G401 (cell line): Measurements from ENCODE around the gene GJD3. TPM values are rescaled to one million over a fixed set of nuclear protein-coding genes. Genes with fewer than 3 reads are reported as not detected.
"Not testable (repeated sequence)": the region's sequence is repeated elsewhere in the genome, so short reads cannot be mapped to it uniquely, and the experiment has no call there.

ENCODE experiments used
- DNase-seq: peaks from one replicate; pipeline ENCODE4 v3.0.0-alpha.2; 2015; ENCODE audit warnings: low spot score
- in situ Hi-C: cut with HindIII; loops from 2 replicates; pipeline ENCODE4 v1.10.0; 2016; ENCODE audit warnings: low sequenced_read_pairs, mixed read lengths
- total RNA-seq: library from RNA; depleted of rRNA; stranded (reverse); fragments of >200 nt; shearing (Covaris generic); gene quantifications from 2 replicates; pipeline ENCODE4 v1.2.3, GENCODE V29; 2014

Gene GJD3
- total RNA-seq, 1 experiment from 2014 or later, result not detected

DNA sequence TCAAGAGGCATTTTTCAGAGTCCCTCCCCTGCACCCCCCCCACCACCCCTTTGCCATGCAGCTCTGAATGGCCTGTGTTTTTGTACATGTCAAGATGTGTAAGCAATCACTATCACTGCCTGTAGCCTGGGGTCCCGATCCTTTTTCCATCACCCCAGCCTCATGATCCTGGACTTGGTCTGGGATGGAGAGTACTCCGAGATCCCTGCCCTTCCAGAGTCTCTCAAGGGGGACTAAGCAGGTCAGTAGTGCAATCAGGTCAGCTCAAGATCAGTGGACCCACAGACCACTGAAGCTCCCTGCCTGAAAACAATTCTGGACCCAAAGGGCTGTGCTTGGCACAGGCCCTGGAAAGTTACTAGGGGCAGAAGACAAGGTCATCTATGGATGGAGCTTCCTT, 7.5 kb upstream of the GJD3 start:
- in situ Hi-C loops, result no loop called here

DNA sequence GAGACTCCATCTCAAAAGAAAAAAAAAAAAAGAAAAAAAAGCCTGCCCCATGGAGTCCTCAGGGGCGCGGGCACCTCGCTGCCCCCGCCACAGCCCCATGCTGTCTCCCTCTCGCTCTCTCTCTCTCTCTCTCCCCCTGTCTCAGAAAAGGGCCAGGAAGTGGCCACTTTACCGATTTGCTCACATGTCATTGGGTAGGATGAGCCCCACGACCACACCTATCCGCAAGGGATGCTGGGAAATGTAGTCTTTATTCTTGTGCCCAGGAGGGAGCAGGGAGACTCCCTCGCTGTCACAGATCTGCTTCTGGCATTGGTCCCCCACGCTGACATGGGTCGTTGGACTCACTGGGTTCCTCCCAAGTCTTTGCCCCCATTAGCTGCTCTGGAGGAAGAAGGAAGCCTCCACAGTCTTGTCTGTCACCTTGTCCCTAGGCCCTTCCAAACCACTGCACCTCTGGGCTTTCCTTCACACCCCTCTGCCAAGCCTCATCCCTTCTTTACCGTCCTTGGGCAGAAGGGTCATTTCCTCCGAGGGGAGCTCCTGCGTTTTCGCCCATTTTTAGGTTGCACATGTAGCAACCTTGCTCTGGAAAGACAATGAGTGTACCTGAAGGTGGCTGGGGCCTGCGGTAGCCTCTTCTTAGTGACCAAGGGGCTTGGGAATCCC, 6.9 kb upstream of the GJD3 start:
- in situ Hi-C loops, result no loop called here
- DNase-seq, result no peak

More for the DNA sequence above, 7.5 kb upstream of the GJD3 start:
- no peak for DNase-seq

DNA sequence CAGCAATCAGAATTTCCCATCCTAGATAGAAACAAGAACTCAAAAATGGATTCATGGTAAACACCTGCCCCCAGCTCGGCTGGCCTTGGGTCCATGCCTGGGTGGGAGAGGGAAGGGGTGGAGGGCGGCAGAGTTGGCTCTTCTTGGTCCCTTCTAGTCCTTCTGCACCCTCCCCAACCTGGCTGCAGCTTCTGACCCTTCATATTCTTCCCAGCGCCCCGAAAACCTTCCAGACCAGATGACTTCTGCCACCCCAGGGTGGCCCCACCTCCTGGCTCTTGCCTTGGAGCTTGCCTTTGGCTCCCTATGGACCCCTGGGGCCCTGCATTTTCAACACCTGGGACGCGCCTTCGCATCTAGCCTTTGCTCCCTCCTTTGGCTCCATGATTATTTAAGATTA, 5.4 kb upstream of the GJD3 start:
- DNase-seq, result no peak
- in situ Hi-C loops, result no loop called here

DNA sequence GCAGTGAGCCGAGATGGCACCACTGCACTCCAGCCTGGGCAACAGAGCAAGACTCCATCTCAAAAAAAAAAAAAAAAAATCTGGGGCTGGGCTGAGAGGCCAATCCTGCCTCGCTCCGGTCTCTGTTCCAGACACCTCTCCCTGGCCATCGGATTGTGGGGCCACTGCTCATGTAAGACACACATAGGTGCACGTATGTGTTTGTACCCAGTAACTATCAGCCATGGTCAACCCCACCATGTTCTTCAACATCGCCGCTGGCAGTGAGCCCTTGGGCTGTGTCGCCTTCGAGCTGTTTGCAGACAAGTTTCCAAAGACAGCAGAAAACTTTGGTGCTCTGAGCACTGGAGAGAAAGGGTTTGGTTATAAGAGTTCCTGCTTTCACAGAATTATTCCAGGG, 3.2 kb upstream of the GJD3 start:
- DNase-seq, in situ Hi-C loops: not testable (repeated sequence)

DNA sequence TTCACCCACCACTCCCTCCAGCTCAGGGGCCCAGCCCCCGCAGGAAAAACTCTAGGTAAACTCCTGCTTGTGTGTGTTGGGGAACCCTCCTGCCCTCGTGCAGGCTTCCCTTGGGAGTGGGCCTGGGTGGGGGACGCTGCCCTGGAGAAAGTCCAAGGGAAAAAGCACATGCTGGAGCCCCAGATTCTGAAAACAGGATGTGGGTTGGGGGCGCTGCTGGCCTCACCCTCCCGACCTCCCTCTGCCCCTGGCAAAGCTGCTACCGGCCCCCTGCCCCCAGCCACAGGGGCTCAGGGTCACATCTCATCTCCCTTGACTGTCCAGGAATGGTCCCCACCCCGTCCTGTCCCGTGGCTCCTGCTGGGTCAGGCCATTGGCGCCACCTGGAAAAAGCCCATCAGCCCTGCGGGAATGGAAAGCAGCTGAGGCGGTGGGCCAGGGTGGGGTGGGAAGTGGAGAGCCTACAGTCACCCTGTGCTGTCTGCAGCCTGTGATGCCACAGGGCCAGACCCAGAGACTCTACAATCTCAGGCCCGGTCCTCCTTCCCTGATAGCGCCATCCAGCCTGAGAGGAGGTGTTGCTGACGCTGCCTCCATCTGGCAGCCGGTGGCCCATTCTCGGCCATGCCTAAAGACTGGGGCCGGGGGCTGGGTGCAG, 2.5 kb upstream of the GJD3 start:
- in situ Hi-C loops, result no loop called here
- DNase-seq, result no peak

DNA sequence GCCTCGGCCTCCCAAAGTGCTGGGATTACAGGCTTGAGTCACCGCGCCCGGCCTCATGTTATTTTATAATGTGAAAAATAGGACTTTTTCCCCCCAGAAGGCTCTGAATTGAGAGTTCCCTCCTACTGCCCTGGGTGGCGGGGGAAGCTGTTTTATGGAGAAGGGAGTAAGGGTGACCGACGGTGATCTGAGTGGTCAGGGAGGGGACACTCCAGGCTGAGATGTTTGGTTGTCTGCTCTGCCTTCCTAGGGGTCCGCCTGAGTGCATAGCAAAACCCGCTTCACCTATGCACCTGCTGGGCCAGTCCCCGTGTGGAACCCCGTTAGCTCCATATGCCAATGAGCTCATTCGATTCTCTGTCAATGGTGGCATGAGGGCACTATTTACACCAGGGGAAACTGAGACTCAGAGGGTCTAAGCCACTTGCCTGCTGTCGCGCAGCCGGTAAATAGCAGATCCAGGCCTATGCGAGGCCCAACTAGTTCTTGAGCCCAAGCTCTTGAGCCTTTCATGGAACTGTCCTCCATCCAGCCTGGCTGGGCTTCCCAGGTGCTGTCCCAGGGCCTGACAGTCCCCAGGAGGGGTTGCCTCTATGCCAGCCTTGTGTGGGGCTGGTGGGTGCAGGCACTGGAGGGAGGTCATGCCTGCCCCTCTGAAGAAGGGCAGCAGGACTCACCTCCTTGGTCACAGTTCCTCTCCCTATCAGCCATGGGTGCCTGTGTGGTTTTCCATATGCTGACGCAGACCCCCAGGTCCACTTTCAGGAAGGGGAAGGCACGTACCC, 1.7 kb upstream of the GJD3 start:
- no peak for DNase-seq
- in situ Hi-C loops, result no loop called here

DNA sequence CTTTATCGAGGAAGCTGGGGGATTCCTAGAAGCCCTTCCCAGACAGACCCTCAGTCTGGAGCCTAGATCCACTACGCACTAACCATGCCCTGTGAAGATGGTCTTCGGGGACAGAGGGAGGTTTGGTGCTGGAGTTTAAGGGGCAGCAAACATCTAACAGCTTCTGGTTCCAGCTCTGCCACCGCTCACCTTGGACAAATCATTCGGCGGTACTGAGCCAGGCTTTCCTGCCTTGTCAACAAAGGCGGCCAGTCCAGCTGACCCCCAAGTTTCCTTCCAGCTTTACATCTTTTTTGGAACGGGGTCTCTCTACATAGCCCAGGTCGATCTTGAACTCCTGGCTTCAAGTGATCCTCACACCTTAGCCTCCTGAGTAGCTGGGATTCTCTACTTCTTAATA, 369 bp upstream of the GJD3 start:
- DNase-seq, result no peak
- in situ Hi-C loops, result no loop called here

DNA sequence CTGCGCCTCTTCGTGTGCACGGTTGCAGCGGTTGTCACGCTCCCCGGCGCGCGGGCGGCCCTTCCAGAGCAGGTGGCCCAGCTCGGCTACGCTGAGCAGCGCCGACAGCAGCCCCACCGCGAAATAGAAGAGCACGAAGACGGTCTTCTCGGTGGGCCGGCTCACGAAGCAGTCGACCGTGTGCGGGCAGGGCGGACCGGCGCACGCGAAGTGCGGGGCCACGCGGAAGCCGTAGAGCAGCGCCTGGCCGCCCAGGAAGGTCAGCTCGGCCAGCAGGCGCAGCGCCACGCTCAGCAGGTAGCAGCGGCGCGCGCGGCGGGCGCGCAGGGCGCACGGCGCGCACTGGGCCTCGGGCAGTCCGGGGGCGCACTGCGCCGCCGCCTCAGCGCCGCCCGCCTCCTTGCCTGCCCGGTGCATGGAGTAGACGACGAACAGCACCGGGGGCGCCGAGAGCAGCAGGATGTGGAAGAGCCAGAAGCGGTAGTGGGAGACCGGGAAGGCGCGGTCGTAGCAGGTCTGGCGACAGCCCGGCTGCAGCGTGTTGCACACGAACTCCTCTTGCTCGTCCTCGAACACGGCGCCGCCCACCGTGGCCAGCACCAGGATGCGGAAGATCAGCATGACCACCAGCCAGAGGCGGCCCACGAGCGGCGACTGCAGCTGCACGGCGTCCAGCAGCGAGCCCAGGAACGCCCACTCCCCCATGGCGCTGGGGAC, 1.3 kb downstream of the GJD3 start:
- DNase-seq, result no peak
- in situ Hi-C loops, result no loop called here

DNA sequence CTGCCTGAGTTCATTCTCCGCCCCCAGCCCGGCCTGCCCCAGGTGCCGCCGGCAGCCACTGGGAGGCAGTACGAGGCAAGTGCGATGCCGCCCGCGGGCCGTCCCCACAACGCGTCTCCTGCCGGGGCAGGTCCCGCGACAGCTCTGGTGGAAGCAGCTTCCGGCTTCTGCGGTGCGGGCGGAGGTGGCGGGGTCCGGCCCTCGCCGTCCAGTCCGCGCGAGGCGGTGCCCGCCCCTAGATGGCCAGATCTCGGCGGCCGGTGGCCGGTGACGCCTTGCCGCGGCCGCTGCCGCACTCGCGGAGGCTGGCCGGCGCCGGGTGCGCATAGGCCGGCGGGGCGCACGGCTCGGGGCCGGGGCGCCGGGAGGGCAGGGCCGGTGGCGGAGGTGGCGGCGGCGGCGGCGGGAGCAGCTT, 1.8 kb downstream of the GJD3 start:
- in situ Hi-C loops, result no loop called here
- no peak for DNase-seq

DNA sequence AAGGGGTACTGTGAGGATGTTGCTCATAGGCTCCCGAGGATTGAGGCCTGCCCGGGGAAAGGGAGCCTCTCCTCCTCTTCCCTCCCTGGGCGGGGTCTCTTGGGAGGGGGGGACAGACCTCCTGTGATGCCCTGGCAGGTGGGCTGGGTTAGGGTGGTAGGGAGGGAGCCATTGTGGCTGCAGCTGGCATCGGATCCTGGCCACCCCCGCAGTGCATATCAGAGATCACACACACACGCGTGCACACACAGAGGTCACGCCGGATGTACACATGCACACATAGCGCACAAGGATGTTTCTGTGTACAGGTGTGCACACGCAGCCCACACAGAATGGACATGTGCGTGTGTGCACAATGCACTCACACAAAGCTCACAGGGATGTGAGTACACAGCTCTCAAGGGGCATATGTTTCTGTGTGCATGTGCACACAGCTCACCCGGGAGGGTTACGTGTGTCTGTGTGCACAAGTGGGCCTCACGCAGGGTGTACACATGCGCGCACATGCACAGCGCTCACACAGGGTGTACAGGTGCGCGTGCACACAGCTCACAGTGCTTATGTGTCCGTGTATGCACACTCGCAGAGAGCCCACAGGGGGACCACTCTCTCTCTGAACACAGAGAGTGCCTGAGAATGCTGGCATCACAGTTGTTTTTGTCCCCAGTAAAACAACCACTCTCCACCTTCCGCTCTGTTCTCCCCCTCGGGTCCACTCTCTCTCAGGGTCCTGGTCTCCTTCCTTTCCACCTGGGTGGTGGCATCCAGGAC, 2.4 kb downstream of the GJD3 start:
- in situ Hi-C loops, result no loop called here
- no peak for DNase-seq

DNA sequence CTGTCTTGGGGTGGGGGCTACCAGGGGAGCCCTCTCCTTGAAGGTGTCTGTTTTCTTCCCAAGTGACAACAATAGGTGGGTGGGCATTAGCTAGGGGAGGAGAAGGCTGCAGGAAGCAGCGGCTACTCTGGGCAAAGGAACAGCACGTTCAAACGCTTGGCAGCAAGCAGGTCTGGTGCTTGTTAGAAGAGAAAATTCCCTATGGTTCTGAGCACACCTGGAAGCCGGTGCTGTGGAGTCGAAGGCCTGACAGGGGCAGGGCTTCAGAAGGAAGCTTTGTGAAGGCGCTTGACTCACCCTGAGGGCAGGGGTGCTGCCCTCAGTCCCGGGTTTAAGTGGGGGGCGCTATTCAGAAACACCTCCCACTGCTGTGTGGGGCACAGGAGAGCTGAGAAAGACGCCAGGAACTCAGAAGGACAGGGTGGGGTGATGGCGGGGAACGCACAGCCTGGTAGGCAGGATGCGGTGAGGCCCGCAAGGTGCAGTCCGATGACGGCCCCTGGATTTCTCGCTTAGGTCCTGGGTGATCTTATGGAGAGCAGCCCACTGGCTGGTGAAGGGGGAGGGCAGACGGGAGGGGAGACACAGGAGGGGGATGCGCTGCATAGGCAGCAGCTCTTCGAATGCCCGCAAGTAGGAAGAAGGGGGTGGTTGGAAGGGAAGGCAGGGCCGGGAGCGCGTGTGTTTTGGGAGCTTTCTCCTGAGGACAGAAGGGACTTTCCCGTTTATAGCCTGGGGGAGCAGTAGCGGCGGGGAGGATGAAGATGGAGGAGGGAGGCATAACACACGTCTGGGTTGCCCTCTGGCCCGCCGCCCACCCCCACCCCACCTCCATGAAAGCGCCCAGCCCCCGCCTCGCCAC, 3.2 kb downstream of the GJD3 start:
- in situ Hi-C loops, result no loop called here
- DNase-seq, result no peak

DNA sequence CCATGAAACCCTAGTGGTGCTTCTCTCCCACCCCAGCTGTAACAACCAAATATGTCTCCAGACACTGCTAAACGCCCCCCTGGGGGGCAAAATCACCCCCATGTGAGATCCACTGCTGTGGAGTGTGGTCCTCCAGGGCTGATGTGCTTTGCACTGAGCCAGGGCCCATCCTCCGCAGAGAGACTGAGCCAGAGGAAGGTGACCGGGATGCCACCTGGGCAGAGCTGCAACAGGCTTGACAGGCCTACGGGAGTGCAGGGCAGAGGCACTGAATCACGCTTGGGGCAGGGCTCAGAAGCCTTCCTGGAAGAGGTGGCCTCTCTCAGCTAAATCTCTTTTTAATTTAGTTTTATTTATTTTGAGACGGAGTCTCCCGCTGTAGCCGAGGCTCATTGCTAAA, 4.4 kb downstream of the GJD3 start:
- in situ Hi-C loops, result no loop called here
- DNase-seq, result no peak

DNA sequence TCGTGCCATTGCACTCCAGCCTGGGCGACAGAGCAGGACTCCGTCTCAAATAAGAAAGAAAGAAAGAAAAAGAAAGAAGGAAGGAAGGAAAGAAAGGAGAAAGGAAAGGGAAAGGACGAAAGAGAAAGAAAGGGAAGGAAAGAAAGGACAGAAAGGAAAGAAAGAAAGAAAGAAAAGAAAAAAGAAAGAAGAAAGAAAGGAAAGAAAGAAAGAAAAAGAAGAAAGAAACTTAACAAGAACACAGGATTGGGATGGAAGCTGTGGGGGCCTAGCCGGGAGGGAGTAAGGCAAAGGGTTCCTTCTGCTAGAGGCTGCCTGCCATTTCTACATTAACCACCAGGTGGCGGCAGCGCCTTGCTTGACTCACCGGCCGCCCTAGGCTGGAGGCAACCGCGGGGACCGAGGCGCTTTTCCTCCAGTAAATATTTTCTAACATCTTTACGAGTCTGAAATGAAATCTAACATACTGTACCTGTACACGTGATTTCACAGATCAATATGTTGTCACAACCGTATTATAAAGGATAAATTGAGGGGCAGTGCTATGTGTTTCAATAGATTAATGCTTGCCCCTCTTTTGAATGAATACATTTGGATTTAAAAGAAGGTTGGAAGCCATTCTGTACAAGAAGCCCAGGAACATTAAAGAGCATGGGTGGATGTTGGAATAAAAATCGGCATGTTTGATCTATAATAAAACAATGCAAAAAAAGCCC, 6.1 kb downstream of the GJD3 start:
- in situ Hi-C loops, result no loop called here
- peak; percentile 90 for DNase-seq

DNA sequence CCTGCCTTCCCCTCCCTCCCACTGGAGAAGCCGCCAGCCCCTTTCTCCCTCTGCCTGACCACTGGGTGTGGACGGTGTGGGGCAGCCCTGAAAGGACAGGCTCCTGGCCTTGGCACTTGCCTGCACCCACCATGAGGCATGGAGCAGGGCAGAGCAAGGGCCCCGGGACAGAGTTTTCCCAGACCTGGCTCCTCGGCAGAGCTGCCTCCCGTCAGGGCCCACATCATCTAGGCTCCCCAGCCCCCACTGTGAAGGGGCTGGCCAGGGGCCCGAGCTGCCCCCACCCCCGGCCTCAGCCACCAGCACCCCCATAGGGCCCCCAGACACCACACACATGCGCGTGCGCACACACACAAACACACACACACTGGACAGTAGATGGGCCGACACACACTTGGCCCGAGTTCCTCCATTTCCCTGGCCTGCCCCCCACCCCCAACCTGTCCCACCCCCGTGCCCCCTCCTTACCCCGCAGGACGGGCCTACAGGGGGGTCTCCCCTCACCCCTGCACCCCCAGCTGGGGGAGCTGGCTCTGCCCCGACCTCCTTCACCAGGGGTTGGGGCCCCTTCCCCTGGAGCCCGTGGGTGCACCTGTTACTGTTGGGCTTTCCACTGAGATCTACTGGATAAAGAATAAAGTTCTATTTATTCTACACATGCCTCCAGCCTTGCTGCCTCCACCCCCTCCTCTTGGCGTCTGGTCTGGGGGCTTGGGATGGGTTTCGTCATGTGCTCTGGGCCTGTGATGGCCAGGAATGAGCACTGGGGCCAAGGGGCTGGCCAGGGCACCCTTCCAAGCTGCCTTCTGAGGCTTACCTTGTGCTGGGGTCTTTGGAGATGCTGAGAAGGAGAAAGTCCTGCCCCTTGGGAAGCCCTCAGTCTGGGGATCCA, 7.3 kb downstream of the GJD3 start:
- in situ Hi-C loops, result no loop called here
- DNase-seq, result no peak

DNA sequence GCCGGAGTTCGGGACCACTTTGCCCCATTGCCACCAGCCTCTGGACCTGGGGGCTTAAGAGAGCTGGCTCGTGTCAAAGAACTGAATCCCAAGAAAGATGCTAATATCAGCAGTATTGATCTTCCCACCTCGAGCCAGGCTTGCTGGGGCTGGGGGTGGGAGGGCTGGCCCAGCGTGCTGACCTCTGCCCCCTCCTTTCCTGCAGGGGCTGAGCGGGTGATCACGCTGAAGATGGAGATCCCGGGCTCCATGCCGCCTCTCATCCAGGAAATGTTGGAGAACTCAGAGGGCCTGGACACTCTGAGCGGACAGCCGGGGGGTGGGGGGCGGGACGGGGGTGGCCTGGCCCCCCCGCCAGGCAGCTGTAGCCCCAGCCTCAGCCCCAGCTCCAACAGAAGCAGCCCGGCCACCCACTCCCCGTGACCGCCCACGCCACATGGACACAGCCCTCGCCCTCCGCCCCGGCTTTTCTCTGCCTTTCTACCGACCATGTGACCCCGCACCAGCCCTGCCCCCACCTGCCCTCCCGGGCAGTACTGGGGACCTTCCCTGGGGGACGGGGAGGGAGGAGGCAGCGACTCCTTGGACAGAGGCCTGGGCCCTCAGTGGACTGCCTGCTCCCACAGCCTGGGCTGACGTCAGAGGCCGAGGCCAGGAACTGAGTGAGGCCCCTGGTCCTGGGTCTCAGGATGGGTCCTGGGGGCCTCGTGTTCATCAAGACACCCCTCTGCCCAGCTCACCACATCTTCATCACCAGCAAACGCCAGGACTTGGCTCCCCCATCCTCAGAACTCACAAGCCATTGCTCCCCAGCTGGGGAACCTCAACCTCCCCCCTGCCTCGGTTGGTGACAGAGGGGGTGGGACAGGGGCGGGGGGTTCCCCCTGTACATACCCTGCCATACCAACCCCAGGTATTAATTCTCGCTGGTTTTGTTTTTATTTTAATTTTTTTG, 8.5 kb downstream of the GJD3 start:
- no peak for DNase-seq
- in situ Hi-C loops, result no loop called here
